PC-3 (cell line): ENCODE results near the gene AOPEP. TPM values are rescaled to one million over a fixed set of nuclear protein-coding genes. Genes with fewer than 3 reads are reported as not detected.

Experiments
- ATAC-seq: fragments of 200-7000 bp; cut with Tn5 transposase; 2 replicates; pipeline ENCODE4 v1.9.1; 2020; ENCODE audit warnings: mild to moderate bottlenecking, moderate library complexity
- BruUV-seq: library from RNA; stranded (reverse); fragments of 400-500 nt; replicated peaks from 2 replicates; lab custom pipeline; 2021; lab: Mats Ljungman, UMichigan
- CTCF ChIA-PET: fragments of 300-600 bp; sonication (Branson Sonifier 250); formaldehyde crosslinking; loops from one replicate; lab custom pipeline; 2022; ENCODE audit warnings: antibody characterized with exemption; lab: Charles Lee
- POLR2A ChIA-PET: fragments of 300-600 bp; sonication (Branson Sonifier 250); formaldehyde crosslinking; loops from one replicate; lab custom pipeline; 2022; ENCODE audit warnings: antibody characterized with exemption; ENCODE audit not compliant: unreplicated experiment; lab: Charles Lee
- DNase-seq: peaks from one replicate; pipeline ENCODE4 v3.0.0-alpha.2; 2015
- H2AFZ ChIP-seq: fragments of 300-600 bp; sonication (generic); 2 replicates; pipeline ENCODE4 v1.6.0; 2016; ENCODE audit warnings: antibody characterized with exemption, low read length
- H3F3A ChIP-seq: fragments of 300-600 bp; sonication (generic); one replicate; pipeline ENCODE4 v1.6.0; 2017; ENCODE audit warnings: antibody characterized with exemption, low read length, control low read depth, mild to moderate bottlenecking; ENCODE audit not compliant: unreplicated experiment
- H3K27ac ChIP-seq: fragments of 300-600 bp; sonication (generic); 2 replicates; pipeline ENCODE4 v1.5.1; 2016; ENCODE audit warnings: mild to moderate bottlenecking, low read length
- H3K27me3 ChIP-seq: fragments of 300-600 bp; sonication (generic); 2 replicates; pipeline ENCODE4 v1.6.1; 2016; ENCODE audit warnings: low read length, mixed read lengths
- H3K36me3 ChIP-seq: fragments of 300-600 bp; sonication (generic); 2 replicates; pipeline ENCODE4 v1.6.1; 2016; ENCODE audit warnings: low read depth, mixed run types, low read length, mixed read lengths
- H3K4me1 ChIP-seq: fragments of 300-600 bp; sonication (generic); 2 replicates; pipeline ENCODE4 v1.5.1; 2016; ENCODE audit warnings: low read length; ENCODE audit not compliant: insufficient read depth
- H3K4me2 ChIP-seq: fragments of 300-600 bp; sonication (generic); 2 replicates; pipeline ENCODE4 v1.6.0; 2016; ENCODE audit warnings: low read length
- H3K4me3 ChIP-seq: fragments of 300-600 bp; sonication (generic); 2 replicates; pipeline ENCODE4 v1.5.1; 2016; ENCODE audit warnings: mild to moderate bottlenecking, low read length, mixed read lengths
- H3K79me2 ChIP-seq: fragments of 300-600 bp; sonication (generic); 2 replicates; pipeline ENCODE4 v1.6.1; 2017; ENCODE audit warnings: low read length, mixed read lengths
- H3K9ac ChIP-seq: fragments of 300-600 bp; sonication (generic); 2 replicates; pipeline ENCODE4 v1.6.0; 2016; ENCODE audit warnings: mild to moderate bottlenecking, low read length
- H3K9me2 ChIP-seq: fragments of 300-600 bp; sonication (generic); replicated peaks from 2 replicates; pipeline ENCODE4 v1.6.1; 2016; ENCODE audit warnings: mixed run types, low read length, mixed read lengths
- H3K9me3 ChIP-seq: fragments of 300-600 bp; sonication (generic); 2 replicates; pipeline ENCODE4 v1.6.1; 2016; ENCODE audit warnings: low read length, mixed read lengths
- H4K20me1 ChIP-seq: fragments of 300-600 bp; sonication (generic); 2 replicates; pipeline ENCODE4 v1.6.1; 2016; ENCODE audit warnings: low read length, mixed read lengths
- EZH2 ChIP-seq: fragments of 300-600 bp; sonication (generic); IDR thresholded peaks from one replicate; pipeline ENCODE4 v1.6.1; 2017; ENCODE audit warnings: antibody characterized with exemption, mild to moderate bottlenecking, low read length; ENCODE audit not compliant: unreplicated experiment
- EZH2phosphoT487 ChIP-seq: fragments of 300-600 bp; sonication (generic); IDR thresholded peaks from 2 replicates; pipeline ENCODE4 v1.6.1; 2018; ENCODE audit warnings: mild to moderate bottlenecking, antibody characterized with exemption, low read length, borderline replicate concordance
- intact Hi-C: fragments of 100-400 bp; cut with micrococcal nuclease; formaldehyde crosslinking; loops from 2 replicates; pipeline ENCODE4 v1.9.0; 2023
- total RNA-seq: library from RNA; depleted of rRNA; stranded (reverse); fragments of >200 nt; gene quantifications from 2 replicates; pipeline ENCODE4 v1.2.3, GENCODE V29; 2014
- TF ChIP-seq, protein P1 (sequence below): fragments of 300-600 bp; sonication (generic); conservative IDR thresholded peaks from 2 replicates; pipeline ENCODE4 v1.5.1; 2017; ENCODE audit warnings: antibody characterized with exemption, low read depth, mild to moderate bottlenecking, low read length

Gene AOPEP
- total RNA-seq, 1 experiment from 2014 or later: 23.1 TPM

- H3K4me3 ChIP-seq: no peak overlapping the region
- H3F3A ChIP-seq: no peaks in the 10 kb centered on the region
- CTCF ChIA-PET: no interaction called here
- H4K20me1 ChIP-seq: no peaks in the 10 kb centered on the region
- DNase-seq (no peak), ATAC-seq (no peak)
- TF ChIP-seq EZH2 (no peak), EZH2phosphoT487 (no peak)
- TF ChIP-seq, protein P1, sequence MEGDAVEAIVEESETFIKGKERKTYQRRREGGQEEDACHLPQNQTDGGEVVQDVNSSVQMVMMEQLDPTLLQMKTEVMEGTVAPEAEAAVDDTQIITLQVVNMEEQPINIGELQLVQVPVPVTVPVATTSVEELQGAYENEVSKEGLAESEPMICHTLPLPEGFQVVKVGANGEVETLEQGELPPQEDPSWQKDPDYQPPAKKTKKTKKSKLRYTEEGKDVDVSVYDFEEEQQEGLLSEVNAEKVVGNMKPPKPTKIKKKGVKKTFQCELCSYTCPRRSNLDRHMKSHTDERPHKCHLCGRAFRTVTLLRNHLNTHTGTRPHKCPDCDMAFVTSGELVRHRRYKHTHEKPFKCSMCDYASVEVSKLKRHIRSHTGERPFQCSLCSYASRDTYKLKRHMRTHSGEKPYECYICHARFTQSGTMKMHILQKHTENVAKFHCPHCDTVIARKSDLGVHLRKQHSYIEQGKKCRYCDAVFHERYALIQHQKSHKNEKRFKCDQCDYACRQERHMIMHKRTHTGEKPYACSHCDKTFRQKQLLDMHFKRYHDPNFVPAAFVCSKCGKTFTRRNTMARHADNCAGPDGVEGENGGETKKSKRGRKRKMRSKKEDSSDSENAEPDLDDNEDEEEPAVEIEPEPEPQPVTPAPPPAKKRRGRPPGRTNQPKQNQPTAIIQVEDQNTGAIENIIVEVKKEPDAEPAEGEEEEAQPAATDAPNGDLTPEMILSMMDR: no peak
- intact Hi-C loops: no loop called here
- H3K9me3 ChIP-seq: no peaks in the 10 kb centered on the region
- H3K79me2 ChIP-seq: no peaks in the 10 kb centered on the region
- no peaks in the 10 kb centered on the region for H3K9me2 ChIP-seq
- BruUV-seq: no TSS peak
- H3K9ac ChIP-seq: no peak overlapping the region
- H3K27ac ChIP-seq: no peak overlapping the region
- H2AFZ ChIP-seq: no peak overlapping the region
- no peak overlapping the region for H3K4me2 ChIP-seq
- H3K4me1 ChIP-seq: no peaks in the 10 kb centered on the region
- no peaks in the 10 kb centered on the region for H3K27me3 ChIP-seq
- no peaks in the 10 kb centered on the region for H3K36me3 ChIP-seq
- POLR2A ChIA-PET: no interaction called here
Measured at GRCh38 chr9:94743035-94743954, 16.8 kb downstream of the AOPEP start.

DNA sequence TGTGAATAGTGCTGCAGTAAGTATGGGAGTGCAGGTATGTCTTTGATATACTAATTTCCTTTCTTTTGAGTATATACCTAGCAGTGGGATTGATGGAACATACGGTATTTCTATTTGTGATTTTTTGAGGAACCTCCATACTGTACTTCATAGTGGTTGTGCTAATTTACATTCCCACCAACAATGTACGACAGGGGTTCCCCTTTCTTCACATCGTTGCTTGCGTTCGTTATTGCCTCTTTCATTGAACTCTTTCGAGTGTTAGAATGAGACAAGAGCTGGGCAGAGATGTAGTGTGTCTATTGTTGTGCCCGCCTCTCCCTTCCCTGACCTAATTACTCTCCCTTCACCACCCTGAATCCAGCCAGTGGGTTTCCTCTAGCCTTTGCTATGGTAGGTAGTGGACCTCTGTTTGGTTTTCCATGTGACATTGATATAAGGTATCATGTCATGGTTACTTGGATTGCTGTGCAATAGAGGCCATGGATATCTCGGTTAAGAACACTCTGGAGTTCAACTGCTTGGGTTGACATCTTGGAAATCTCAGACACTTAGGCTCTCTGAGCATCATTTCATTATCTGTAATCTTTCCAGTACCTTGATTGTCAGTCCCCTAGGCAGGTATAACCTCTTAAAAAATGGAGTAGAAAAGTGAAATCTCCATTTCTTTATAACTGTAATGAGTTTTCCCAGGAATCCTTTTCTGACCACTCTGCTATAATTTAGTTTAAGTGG, 19.5 kb downstream of the AOPEP start:
- ChIA-PET CTCF (interaction anchor here (0.7 kb wide), 1 partner anchor 11 kb away, joined by 3 read pairs; no protein-coding TSS in a partner anchor), POLR2A (no interaction called here)
- H4K20me1 ChIP-seq: no peaks in the 10 kb centered on the region
- no peaks in the 10 kb centered on the region for H3F3A ChIP-seq
- H3K4me2 ChIP-seq: no peak overlapping the region
- H3K4me1 ChIP-seq: no peaks in the 10 kb centered on the region
- H3K9me3 ChIP-seq: no peaks in the 10 kb centered on the region
- no peaks in the 10 kb centered on the region for H3K9me2 ChIP-seq
- peaks cover 16% of the 10 kb centered on the region for H3K36me3 ChIP-seq
- no peak overlapping the region for H3K27ac ChIP-seq
- ATAC-seq (no peak), DNase-seq (no peak)
- no peaks in the 10 kb centered on the region for H3K27me3 ChIP-seq
- no peak overlapping the region for H2AFZ ChIP-seq
- TF ChIP-seq EZH2 (no peak), EZH2phosphoT487 (no peak)
- no peaks in the 10 kb centered on the region for H3K79me2 ChIP-seq
- intact Hi-C loops: no loop called here
- H3K9ac ChIP-seq: no peak overlapping the region
- no peak overlapping the region for H3K4me3 ChIP-seq
- BruUV-seq: no TSS peak

- H3K79me2 ChIP-seq: no peaks in the 10 kb centered on the region
- intact Hi-C loops: no loop called here
- H2AFZ ChIP-seq: no peak overlapping the region
- no peaks in the 10 kb centered on the region for H3F3A ChIP-seq
- H3K9me2 ChIP-seq: no peaks in the 10 kb centered on the region
- ChIA-PET POLR2A (no interaction called here), CTCF (interaction anchor here (0.7 kb wide), 1 partner anchor 10 kb away, joined by 3 read pairs; no protein-coding TSS in a partner anchor)
- H3K4me3 ChIP-seq: no peak overlapping the region
- no peaks in the 10 kb centered on the region for H3K9me3 ChIP-seq
- H3K9ac ChIP-seq: no peak overlapping the region
- H3K4me1 ChIP-seq: no peaks in the 10 kb centered on the region
- no peak for ATAC-seq
- no peak for DNase-seq
- H3K27ac ChIP-seq: no peak overlapping the region
- H3K36me3 ChIP-seq: peaks cover 16% of the 10 kb centered on the region
- BruUV-seq: no TSS peak
- no peak overlapping the region for H3K4me2 ChIP-seq
- H3K27me3 ChIP-seq: no peaks in the 10 kb centered on the region
- TF ChIP-seq EZH2 (no peak), EZH2phosphoT487 (no peak)
- TF ChIP-seq, protein P1: no peak
- no peaks in the 10 kb centered on the region for H4K20me1 ChIP-seq
Measured at GRCh38 chr9:94746541-94747370, 20.3 kb downstream of the AOPEP start.
